Measurements from ENCODE around the gene KRTAP10-8.
"Not testable (repeated sequence)": the region's sequence is repeated elsewhere in the genome, so short reads cannot be mapped to it uniquely, and the experiment has no call there.

The KRTAP10-8 gene

GRCh38 chr21:44658541-44658910 is 46.6 kb downstream of the KRTAP10-8 start:
- peaks cover 45% of the 10 kb centered on the region for H3K4me1 Mint-ChIP-seq (ENCODE audit: low read depth)
- peaks cover 36% of the 10 kb centered on the region for H3K9me3 Mint-ChIP-seq

GRCh38 chr21:44658913-44659595 is 47.2 kb downstream of the KRTAP10-8 start:
- Mint-ChIP-seq H3K27ac (peak overlapping the region; percentile 93), H3K9me3 (peaks cover 36% of the 10 kb centered on the region), H3K36me3 (ENCODE audit: low read depth) (peaks cover 31% of the 10 kb centered on the region), H3K4me1 (ENCODE audit: low read depth) (peaks cover 39% of the 10 kb centered on the region), H3K27me3 (ENCODE audit: low read depth) (peaks cover 21% of the 10 kb centered on the region), H3K4me3 (peak overlapping the region; percentile 54)
- DNase-seq (ENCODE audit: low spot score), result no peak

More at GRCh38 chr21:44658541-44658910, 46.6 kb downstream of the KRTAP10-8 start:
- Mint-ChIP-seq H3K36me3 (ENCODE audit: low read depth) (peaks cover 36% of the 10 kb centered on the region), H3K27me3 (ENCODE audit: low read depth) (peaks cover 16% of the 10 kb centered on the region), H3K27ac (peak overlapping the region; percentile 93), H3K4me3 (peak overlapping the region; percentile 54)
- no peak for DNase-seq (ENCODE audit: low spot score)

GRCh38 chr21:44661567-44661966 is 49.7 kb downstream of the KRTAP10-8 start:
- H3K27me3 Mint-ChIP-seq (ENCODE audit: low read depth), result peaks cover 30% of the 10 kb centered on the region
- peaks cover 33% of the 10 kb centered on the region for H3K4me1 Mint-ChIP-seq (ENCODE audit: low read depth)
- not testable (repeated sequence) for DNase-seq (ENCODE audit: low spot score); H3K4me3 Mint-ChIP-seq; H3K27ac Mint-ChIP-seq
- peaks cover 21% of the 10 kb centered on the region for H3K36me3 Mint-ChIP-seq (ENCODE audit: low read depth)
- peaks cover 30% of the 10 kb centered on the region for H3K9me3 Mint-ChIP-seq

Measured in T-helper 2 cell treated with Interferon-gamma antibody and Interleukin-4, amounts not matched to agents 5 μg/mL and 100 μg/mL, for 36 hours (primary cell).